ENCODE results near the gene ABHD3.
"Not testable (repeated sequence)": the region's sequence is repeated elsewhere in the genome, so short reads cannot be mapped to it uniquely, and the experiment has no call there.

ABHD3 gene

GRCh38 chr18:21704603-21705364 lies at the start of gene ABHD3:
Gene ABHD3, minus strand, starts transcription at chr18:21704774. Its CDS starts 109 bp downstream, at chr18:21704665.
- DNase-seq (ENCODE audit: low spot score), result peak; percentile 88

GRCh38 chr18:21747764-21748693 lies 43.5 kb upstream of the ABHD3 start:
- DNase-seq (ENCODE audit: low spot score), result no peak

GRCh38 chr18:21747268-21747667 lies 42.7 kb upstream of the ABHD3 start:
- DNase-seq (ENCODE audit: low spot score), result no peak

DNA sequence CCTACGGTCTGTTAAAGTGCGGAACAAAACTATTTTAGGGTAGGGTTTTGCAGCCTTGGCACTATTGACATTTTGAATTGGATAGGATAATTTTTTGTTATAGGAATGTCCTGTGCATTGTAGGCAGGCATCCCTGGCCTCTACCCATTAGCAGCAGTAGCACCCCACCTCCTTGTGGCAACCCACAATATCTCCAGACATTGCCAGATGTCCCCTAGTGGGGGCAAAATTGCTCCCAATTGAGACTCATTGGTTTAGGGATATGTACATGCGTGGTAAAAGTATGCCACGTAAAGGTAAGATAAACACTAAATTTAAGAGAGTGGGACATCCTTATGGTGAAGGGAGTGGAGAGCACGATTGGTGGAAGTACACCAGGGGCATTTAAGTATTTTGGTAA lies 40.7 kb upstream of the ABHD3 start:
- no peak for DNase-seq (ENCODE audit: low spot score)

- no peak for DNase-seq (ENCODE audit: low spot score)
Observed at GRCh38 chr18:21743166-21743832, 38.7 kb upstream of the ABHD3 start.

DNA sequence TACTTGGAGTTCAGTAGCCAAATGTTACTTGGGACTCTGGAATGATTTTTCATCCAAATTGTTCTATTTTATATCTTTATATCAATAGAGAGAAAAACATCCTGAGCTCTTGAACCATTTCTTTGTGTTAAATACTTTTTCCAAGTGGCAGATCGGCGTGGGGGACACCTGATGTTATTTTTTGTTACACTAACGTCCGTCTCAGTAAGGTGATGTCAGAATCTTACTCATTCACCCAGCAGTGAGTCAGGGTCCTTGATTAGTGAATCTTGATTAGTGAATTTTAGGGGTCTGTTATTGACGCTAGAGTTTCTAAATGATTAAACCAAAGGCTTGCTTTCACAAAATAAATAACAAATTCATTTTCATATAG lies 37.7 kb upstream of the ABHD3 start:
- peak; percentile 83 for DNase-seq (ENCODE audit: low spot score)

GRCh38 chr18:21741562-21742314 lies 37.2 kb upstream of the ABHD3 start:
- peak; percentile 55 for DNase-seq (ENCODE audit: low spot score)

- no peak for DNase-seq (ENCODE audit: low spot score)
Observed at GRCh38 chr18:21741312-21741561, 36.7 kb upstream of the ABHD3 start.

DNA sequence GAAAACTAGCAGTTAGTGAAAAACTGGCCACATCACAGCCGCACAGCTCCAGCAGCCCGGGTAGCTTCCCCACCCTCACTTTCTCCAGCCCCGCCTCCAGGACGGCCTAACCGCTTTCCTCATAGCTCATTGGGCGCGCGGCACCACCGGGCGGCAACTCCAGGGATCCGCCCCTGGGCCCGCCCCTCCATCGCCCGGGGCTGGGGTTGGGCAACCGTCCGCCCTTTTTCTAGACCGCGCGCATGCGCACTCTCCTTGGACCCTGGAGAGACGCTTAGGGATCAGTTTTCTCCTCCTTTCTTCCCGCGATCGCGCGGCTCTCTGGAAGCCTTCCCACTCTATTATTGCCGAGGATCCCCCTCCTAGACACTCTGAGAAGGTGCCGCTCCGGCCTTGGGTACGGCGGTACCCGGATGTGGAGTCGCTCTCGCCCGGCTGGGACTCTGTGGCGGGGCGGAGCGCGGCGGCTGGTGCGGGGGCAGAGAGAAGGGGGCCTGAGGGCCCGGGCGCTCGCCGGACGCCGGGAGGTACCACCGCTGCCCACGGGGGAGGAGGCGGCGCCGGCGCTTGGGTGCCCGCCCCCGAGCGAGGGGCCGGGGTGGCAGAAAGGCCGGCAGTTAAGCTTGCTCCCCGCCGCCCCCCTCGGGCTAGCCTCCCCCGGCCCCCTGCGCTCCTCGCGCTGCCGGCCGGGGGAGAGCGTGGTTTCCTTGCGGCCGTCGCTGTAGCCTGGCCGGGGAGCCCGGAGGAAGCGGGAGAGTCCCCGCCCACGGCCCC lies 36.2 kb upstream of the ABHD3 start, which contains the start of gene MIB1:
TSS of gene MIB1 (plus strand) at position 255 of the 774 bp plus-strand sequence. CDS start 792 bp downstream, outside the sequence.
- DNase-seq (ENCODE audit: low spot score), result peak; percentile 96

DNA sequence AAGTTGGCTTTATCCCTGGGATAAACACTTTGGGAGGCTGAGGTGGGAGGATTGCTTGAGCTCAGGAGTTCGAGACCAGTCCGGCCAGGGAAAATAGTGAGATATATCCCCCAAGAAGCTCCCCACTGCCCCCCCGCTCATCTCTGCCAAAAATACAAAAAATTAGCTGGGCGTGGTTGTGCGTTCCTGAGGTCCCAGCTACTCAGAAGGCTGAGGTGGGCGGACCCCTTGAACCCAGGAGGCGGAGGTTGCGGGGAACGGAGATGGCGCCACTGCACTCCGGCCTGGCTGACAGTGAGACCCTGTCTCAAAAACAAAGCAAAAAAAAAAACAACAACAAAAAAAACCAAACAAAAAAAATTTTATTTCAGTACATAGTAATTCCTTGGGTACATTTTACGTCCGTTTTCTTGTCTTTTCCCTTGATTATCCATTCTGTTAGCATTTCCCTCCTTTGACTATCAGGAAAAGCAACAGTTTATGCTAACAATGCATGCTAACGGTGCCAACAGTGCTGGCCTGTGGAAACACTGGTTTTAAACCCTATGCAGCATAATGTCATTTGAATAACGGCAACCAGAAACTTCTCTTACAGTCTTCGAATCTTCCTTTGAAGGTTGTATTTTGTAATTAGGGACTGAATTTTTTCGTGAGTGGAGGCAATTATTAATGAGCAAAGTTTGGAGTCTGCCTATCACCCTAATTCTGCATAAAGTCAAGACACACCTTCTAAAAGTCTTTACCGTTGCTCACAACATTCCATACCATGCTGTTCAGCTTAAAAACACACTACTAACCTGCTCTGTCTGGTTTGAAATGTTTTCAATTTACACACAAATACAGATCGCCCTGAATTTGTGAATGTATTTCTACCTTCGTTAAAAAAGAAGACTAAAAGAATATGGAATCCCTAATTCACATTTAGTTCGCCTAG lies 35.3 kb upstream of the ABHD3 start:
- no peak for DNase-seq (ENCODE audit: low spot score)

DNA sequence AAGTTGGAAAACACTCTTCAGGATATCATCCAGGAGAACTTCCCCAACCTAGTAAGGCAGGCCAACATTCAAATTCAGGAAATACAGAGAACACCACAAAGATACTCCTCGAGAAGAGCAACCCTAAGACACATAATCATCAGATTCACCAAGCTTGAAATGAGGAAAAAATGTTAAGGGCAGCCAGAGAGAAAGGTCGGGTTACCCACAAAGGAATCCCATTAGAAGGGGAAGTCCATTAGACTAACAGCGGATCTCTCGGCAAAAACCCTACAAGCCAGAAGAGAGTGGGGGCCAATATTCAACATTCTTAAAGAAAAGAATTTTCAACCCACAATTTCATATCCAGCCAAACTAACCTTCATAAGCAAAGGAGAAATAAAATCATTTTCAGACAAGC lies 32.4 kb upstream of the ABHD3 start:
- DNase-seq (ENCODE audit: low spot score), result not testable (repeated sequence)

DNA sequence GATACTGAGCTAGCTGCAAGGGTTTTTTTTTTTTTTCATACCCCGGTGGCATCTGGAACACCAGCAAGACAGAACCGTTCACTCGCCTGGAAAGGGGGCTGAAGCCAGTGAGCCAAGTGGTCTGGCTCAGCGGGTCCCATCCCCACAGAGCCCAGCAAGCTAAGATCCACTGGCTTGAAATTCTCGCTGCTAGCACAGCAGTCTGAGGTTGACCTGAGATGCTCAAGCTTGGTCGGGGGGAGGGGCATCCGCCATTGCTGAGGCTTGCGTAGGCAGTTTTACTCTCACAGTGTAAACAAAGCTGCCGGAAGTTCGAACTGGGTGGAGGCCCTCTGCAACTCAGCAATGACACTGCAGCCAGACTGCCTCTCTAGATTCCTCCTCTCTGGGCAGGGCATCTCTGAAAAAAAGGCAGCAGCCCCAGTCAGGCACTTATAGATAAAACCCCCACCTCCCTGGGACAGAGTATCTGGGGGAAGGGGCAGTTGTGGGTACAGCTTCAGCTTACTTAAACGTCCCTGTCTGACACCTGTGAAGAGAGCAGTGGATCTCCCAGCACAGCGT lies 31.0 kb upstream of the ABHD3 start:
- DNase-seq (ENCODE audit: low spot score), result no peak

DNA sequence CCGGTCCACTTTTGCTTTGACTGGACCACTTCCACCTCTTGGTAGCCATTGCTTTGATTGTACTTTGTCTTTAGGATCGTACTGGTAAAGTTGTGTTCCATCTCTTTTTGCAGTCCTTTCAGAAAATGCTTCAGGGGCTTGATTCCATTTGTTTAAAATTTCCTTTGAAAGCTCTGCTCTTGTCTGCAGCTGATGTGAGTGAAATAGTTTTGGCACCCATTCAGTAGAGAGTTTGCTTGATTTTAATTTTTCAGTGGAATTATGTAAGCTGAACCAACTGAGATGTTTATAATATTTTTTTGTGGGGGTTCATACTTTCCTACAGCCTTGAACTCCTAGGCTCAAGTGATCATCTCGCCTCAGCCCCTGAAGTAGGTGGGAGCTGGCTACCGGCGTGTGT lies 28.4 kb upstream of the ABHD3 start:
- DNase-seq (ENCODE audit: low spot score), result no peak

DNA sequence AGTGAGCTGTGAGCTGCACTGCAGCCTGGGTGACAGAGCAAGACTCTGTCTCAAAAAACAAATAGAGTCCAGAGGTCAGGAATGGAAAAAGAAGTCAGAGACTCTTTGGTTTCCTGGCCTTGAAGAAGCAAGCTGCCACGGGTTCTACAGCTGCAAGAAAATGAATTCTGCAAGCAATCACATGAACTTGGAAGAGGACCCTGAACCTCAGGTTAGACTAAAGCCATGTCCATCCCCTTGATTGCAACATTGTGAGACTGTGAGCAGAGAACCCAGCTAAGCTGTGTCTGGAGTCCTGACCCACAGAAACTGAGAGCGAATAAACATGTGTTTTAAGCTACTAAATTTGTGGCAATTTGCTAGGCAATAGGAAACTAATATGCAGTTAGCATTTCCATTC lies 23.1 kb upstream of the ABHD3 start:
- DNase-seq (ENCODE audit: low spot score), result no peak

GRCh38 chr18:21725201-21725600 lies 20.6 kb upstream of the ABHD3 start:
- DNase-seq (ENCODE audit: low spot score), result no peak

- DNase-seq (ENCODE audit: low spot score), result no peak
Observed at GRCh38 chr18:21722687-21723086, 18.1 kb upstream of the ABHD3 start.

GRCh38 chr18:21714474-21714873 lies 9.9 kb upstream of the ABHD3 start:
- no peak for DNase-seq (ENCODE audit: low spot score)

GRCh38 chr18:21707130-21707529 lies 2.6 kb upstream of the ABHD3 start:
- not testable (repeated sequence) for DNase-seq (ENCODE audit: low spot score)

- DNase-seq (ENCODE audit: low spot score), result no peak
Observed at GRCh38 chr18:21706386-21706865, 1.9 kb upstream of the ABHD3 start.

Data from RKO (cell line).